Astrocyte (in vitro differentiated cells and primary cell): Measurements from ENCODE around the gene INHBC. TPM values are rescaled to one million over a fixed set of nuclear protein-coding genes. Genes with fewer than 3 reads are reported as not detected.

Experiments
- DNase-seq: peaks from one replicate; pipeline ENCODE4 v3.0.0-alpha.2; 2010; ENCODE audit warnings: low read depth
- FAIRE-seq: peaks from 2 replicates; lab custom pipeline; 2011; peaks lifted over from hg19 to GRCh38; lab: Jason Lieb, UNC
- H2AFZ ChIP-seq: 2 replicates; pipeline ENCODE4 v1.6.0; 2012; ENCODE audit warnings: low read depth, low read length, inconsistent platforms
- H3K27ac ChIP-seq: 2 replicates; pipeline ENCODE4 v1.5.1; 2011; ENCODE audit warnings: low read depth, low read length, inconsistent platforms
- H3K27me3 ChIP-seq: 2 replicates; pipeline ENCODE4 v1.6.0; 2011; ENCODE audit warnings: low read length, inconsistent platforms; ENCODE audit not compliant: insufficient read depth
- H3K36me3 ChIP-seq: 2 replicates; pipeline ENCODE4 v1.5.1; 2011; ENCODE audit warnings: low read length, inconsistent platforms; ENCODE audit not compliant: insufficient read depth
- H3K4me1 ChIP-seq: 2 replicates; pipeline ENCODE4 v1.5.1; 2011; ENCODE audit warnings: low read length, inconsistent platforms; ENCODE audit not compliant: insufficient read depth
- H3K4me2 ChIP-seq: 2 replicates; pipeline ENCODE4 v1.6.0; 2012; ENCODE audit warnings: low read length, inconsistent platforms
- H3K4me3 ChIP-seq: 2 replicates; pipeline ENCODE4 v1.5.1; 2011; ENCODE audit warnings: low read depth, mild to moderate bottlenecking, low read length, inconsistent platforms; ENCODE audit not compliant: insufficient read depth
- H3K79me2 ChIP-seq: 2 replicates; pipeline ENCODE4 v1.6.0; 2012; ENCODE audit warnings: mild to moderate bottlenecking, low read length, inconsistent platforms; ENCODE audit not compliant: insufficient read depth
- H3K9ac ChIP-seq: 2 replicates; pipeline ENCODE4 v1.6.0; 2012; ENCODE audit warnings: mild to moderate bottlenecking, low read length, inconsistent platforms
- H3K9me3 ChIP-seq: 2 replicates; pipeline ENCODE4 v1.5.1; 2012; ENCODE audit warnings: low read depth, mild to moderate bottlenecking, low read length, inconsistent platforms; ENCODE audit not compliant: insufficient read depth
- H4K20me1 ChIP-seq: 2 replicates; pipeline ENCODE4 v1.6.0; 2012; ENCODE audit warnings: low read length, inconsistent platforms; ENCODE audit not compliant: insufficient read depth
- H3K27ac Mint-ChIP-seq: one replicate; pipeline ENCODE4 v1.8.0; 2021; ENCODE audit warnings: mild to moderate bottlenecking, mixed read lengths; ENCODE audit not compliant: unreplicated experiment
- H3K27me3 Mint-ChIP-seq: one replicate; pipeline ENCODE4 v1.8.0; 2021; ENCODE audit warnings: low read depth, mixed read lengths; ENCODE audit not compliant: unreplicated experiment
- H3K36me3 Mint-ChIP-seq: one replicate; pipeline ENCODE4 v1.8.0; 2021; ENCODE audit warnings: low read depth, mixed read lengths; ENCODE audit not compliant: unreplicated experiment
- H3K4me1 Mint-ChIP-seq: one replicate; pipeline ENCODE4 v1.8.0; 2021; ENCODE audit warnings: low read depth, mixed read lengths; ENCODE audit not compliant: unreplicated experiment
- H3K4me3 Mint-ChIP-seq: one replicate; pipeline ENCODE4 v1.8.0; 2021; ENCODE audit warnings: mild to moderate bottlenecking, moderate library complexity, mixed read lengths; ENCODE audit not compliant: unreplicated experiment
- H3K9me3 Mint-ChIP-seq: one replicate; pipeline ENCODE4 v1.8.0; 2021; ENCODE audit warnings: mild to moderate bottlenecking, mixed read lengths; ENCODE audit not compliant: unreplicated experiment
- EZH2 ChIP-seq: IDR thresholded peaks from 2 replicates; pipeline ENCODE4 v1.6.1; 2012; ENCODE audit warnings: mild to moderate bottlenecking, low read length, inconsistent platforms; ENCODE audit not compliant: insufficient read depth
- total RNA-seq: library from RNA; stranded (reverse); gene quantifications from 2 replicates; pipeline ENCODE4 v1.2.1, GENCODE V29; 2021
- TF ChIP-seq, protein P1 (sequence below): IDR thresholded peaks from 2 replicates; pipeline ENCODE4 v1.5.1; 2011; ENCODE audit warnings: low read depth, mild to moderate bottlenecking, inconsistent platforms, low read length, moderate library complexity; ENCODE audit not compliant: insufficient read depth

INHBC gene
- total RNA-seq, 1 donor from 2014 or later = not detected

DNA sequence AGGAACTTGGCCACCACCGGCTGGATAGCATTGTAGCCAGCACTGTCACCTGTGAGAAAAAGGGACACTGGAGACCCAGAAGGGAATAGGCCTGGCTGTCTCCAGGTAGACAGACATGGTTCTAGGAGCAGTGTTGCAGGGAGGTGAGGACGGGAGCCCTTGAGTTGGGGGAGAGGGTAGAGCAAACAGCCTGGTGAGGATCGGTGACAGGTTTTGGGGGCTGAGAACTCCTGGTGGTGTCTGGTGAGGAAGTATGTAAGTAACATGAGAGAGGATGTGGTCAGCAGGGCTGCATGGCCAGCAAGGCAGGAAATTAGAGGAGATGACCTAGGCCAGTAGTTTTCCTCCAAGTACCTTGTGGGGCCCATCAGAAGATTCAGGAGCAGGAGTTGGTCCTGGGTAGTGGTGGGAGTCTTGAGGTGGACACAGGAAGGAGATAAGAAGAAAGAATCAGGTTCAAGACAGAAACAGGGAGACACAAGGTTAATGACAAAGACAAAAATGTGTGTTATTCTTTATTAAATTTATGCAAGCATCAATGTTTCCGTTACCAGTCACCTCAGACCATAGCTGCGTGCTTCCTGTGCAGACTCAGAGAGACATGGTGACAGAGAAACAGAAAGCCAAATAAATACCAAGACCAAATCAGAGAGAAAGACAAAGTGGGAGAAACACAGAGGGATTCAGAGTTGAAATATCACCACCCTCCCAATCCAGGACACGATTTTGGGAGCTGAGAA lies 45.0 kb downstream of the INHBC start, which contains the start of gene ARHGAP9:
Gene ARHGAP9 (minus strand): TSS at position 491 of the 740 bp plus-strand sequence. CDS start 460 bp downstream, at position 31.
- H3K4me1 Mint-ChIP-seq = peaks cover 31% of the 10 kb centered on the region
- Histone ChIP-seq H3K36me3 (no peaks in the 10 kb centered on the region), H4K20me1 (no peaks in the 10 kb centered on the region), H3K9ac (no peak within 1 kb of the TSS), H3K79me2 (no peaks in the 10 kb centered on the region), H3K4me1 (peaks cover 13% of the 10 kb centered on the region), H3K4me2 (peak within 1 kb of the TSS; percentile 2), H3K27me3 (peaks cover 31% of the 10 kb centered on the region), H2AFZ (no peak within 1 kb of the TSS), H3K4me3 (no peak within 1 kb of the TSS), H3K27ac (no peak within 1 kb of the TSS), H3K9me3 (no peaks in the 10 kb centered on the region)
- H3K27me3 Mint-ChIP-seq = peaks cover 34% of the 10 kb centered on the region
- peaks cover 4% of the 10 kb centered on the region for H3K36me3 Mint-ChIP-seq
- H3K4me3 Mint-ChIP-seq = peak within 1 kb of the TSS; percentile 62
- FAIRE-seq (no peak), DNase-seq (no peak)
- H3K27ac Mint-ChIP-seq = no peak within 1 kb of the TSS
- peaks cover 7% of the 10 kb centered on the region for H3K9me3 Mint-ChIP-seq
- TF ChIP-seq, protein P1, sequence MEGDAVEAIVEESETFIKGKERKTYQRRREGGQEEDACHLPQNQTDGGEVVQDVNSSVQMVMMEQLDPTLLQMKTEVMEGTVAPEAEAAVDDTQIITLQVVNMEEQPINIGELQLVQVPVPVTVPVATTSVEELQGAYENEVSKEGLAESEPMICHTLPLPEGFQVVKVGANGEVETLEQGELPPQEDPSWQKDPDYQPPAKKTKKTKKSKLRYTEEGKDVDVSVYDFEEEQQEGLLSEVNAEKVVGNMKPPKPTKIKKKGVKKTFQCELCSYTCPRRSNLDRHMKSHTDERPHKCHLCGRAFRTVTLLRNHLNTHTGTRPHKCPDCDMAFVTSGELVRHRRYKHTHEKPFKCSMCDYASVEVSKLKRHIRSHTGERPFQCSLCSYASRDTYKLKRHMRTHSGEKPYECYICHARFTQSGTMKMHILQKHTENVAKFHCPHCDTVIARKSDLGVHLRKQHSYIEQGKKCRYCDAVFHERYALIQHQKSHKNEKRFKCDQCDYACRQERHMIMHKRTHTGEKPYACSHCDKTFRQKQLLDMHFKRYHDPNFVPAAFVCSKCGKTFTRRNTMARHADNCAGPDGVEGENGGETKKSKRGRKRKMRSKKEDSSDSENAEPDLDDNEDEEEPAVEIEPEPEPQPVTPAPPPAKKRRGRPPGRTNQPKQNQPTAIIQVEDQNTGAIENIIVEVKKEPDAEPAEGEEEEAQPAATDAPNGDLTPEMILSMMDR = no peak
- no peak for TF ChIP-seq EZH2

DNA sequence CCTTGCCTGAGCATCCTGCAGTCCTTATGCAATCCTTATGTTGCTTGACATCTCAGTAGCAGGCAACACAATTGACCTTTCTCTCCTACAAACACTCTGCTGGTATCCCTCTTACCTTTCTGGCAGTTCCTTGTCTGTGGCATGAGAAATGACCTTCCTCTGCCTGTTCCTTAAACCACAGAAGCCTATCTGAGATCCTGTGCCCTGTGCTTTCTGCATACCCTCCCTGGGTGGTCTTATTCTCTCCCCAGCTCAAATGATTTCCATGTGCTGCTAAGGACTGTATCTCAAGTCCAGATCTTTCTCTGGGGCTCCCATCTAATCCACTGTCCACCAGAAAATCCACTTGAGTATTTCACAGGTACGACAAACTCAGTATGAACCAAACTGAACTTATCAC lies 47.1 kb downstream of the INHBC start:
- no peaks in the 10 kb centered on the region for H3K9me3 ChIP-seq
- FAIRE-seq = no peak
- no peak overlapping the region for H3K9ac ChIP-seq
- Mint-ChIP-seq H3K36me3 (no peaks in the 10 kb centered on the region), H3K4me1 (peaks cover 31% of the 10 kb centered on the region), H3K9me3 (peaks cover 4% of the 10 kb centered on the region), H3K4me3 (no peak overlapping the region), H3K27ac (peak overlapping the region; percentile 20), H3K27me3 (peaks cover 19% of the 10 kb centered on the region)
- DNase-seq = no peak
- no peak overlapping the region for H3K4me2 ChIP-seq
- H3K36me3 ChIP-seq = no peaks in the 10 kb centered on the region
- H2AFZ ChIP-seq = no peak overlapping the region
- H3K79me2 ChIP-seq = no peaks in the 10 kb centered on the region
- peaks cover 4% of the 10 kb centered on the region for H3K4me1 ChIP-seq
- no peak overlapping the region for H3K27ac ChIP-seq
- H3K27me3 ChIP-seq = peaks cover 11% of the 10 kb centered on the region
- TF ChIP-seq, protein P1 = no peak
- no peak for TF ChIP-seq EZH2
- H3K4me3 ChIP-seq = no peak overlapping the region
- H4K20me1 ChIP-seq = no peaks in the 10 kb centered on the region

DNA sequence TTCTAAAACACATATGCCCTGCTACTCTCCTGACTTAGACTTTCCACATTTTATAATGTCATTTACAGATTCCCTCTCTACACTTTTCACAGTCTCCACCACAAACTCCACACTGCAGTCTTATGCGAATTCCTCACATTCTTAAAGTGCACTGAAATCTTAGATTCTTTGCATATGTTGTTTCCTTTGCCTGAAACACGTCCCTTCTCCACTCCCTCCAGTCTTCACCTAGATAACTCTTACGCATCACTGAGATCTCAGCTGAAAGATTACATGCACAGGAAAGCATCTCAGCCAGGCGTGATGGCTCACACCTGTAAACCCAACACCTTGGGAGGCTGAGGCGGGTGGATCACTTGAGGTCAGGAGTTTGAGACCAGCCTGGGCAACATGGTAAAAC lies 48.9 kb downstream of the INHBC start:
- H3K4me2 ChIP-seq = peak overlapping the region; percentile 42
- peak overlapping the region; percentile 30 for H3K9ac ChIP-seq
- peaks cover 4% of the 10 kb centered on the region for H3K4me1 ChIP-seq
- peaks cover 9% of the 10 kb centered on the region for H3K27me3 ChIP-seq
- DNase-seq = peak; percentile 80
- H3K79me2 ChIP-seq = peaks cover 8% of the 10 kb centered on the region
- no peak for FAIRE-seq
- TF ChIP-seq, protein P1 = no peak
- TF ChIP-seq EZH2 = no peak
- H3K36me3 Mint-ChIP-seq = peaks cover 3% of the 10 kb centered on the region
- no peak overlapping the region for H3K27ac ChIP-seq
- peak overlapping the region; percentile 75 for H3K27ac Mint-ChIP-seq
- H3K9me3 Mint-ChIP-seq = peaks cover 4% of the 10 kb centered on the region
- no peak overlapping the region for H3K4me3 ChIP-seq
- peaks cover 8% of the 10 kb centered on the region for H3K27me3 Mint-ChIP-seq
- peaks cover 22% of the 10 kb centered on the region for H3K4me1 Mint-ChIP-seq
- peak overlapping the region; percentile 21 for H2AFZ ChIP-seq
- peaks cover 2% of the 10 kb centered on the region for H4K20me1 ChIP-seq
- H3K4me3 Mint-ChIP-seq = no peak overlapping the region
- no peaks in the 10 kb centered on the region for H3K36me3 ChIP-seq
- no peaks in the 10 kb centered on the region for H3K9me3 ChIP-seq
